SU-DHL-6 (cell line): ENCODE data around the gene MIPEP.

ENCODE experiments used
- H2AFZ ChIP-seq: fragments of 200-600 bp; sonication (generic); 2 replicates; pipeline ENCODE4 v1.6.1; 2014; ENCODE audit warnings: low read depth, mild to moderate bottlenecking, moderate library complexity, mixed read lengths, antibody characterized with exemption, low read length; ENCODE audit not compliant: severe bottlenecking
- H3F3A ChIP-seq: fragments of 200-600 bp; shearing (Covaris generic); 2 replicates; pipeline ENCODE4 v1.6.0; 2016; ENCODE audit warnings: antibody characterized with exemption, mild to moderate bottlenecking; ENCODE audit not compliant: insufficient read depth
- H3K27ac ChIP-seq: fragments of 200-600 bp; sonication (generic); 2 replicates; pipeline ENCODE4 v1.5.1; 2016; ENCODE audit warnings: low read depth, mild to moderate bottlenecking, low read length, moderate library complexity, mixed read lengths
- H3K27me3 ChIP-seq: fragments of 200-600 bp; sonication (generic), shearing (Covaris generic); 2 replicates; pipeline ENCODE4 v1.6.0; 2014; ENCODE audit warnings: mild to moderate bottlenecking, low read length
- H3K36me3 ChIP-seq: fragments of 200-600 bp; sonication (generic); 2 replicates; pipeline ENCODE4 v1.6.1; 2014; ENCODE audit warnings: mild to moderate bottlenecking, low read length, mixed read lengths
- H3K4me2 ChIP-seq: fragments of 300-600, 200-600 bp; shearing (Covaris generic), sonication (generic); 2 replicates; pipeline ENCODE4 v1.6.0; 2014; ENCODE audit warnings: low read length, low read depth, mild to moderate bottlenecking; ENCODE audit not compliant: poor library complexity, severe bottlenecking
- H3K4me3 ChIP-seq: fragments of 200-600 bp; sonication (generic); 2 replicates; pipeline ENCODE4 v1.5.1; 2014; ENCODE audit warnings: antibody characterized with exemption, low read length, mild to moderate bottlenecking, mixed read lengths; ENCODE audit not compliant: insufficient read depth, poor library complexity, severe bottlenecking
- H3K79me2 ChIP-seq: fragments of 200-600 bp; sonication (generic); 2 replicates; pipeline ENCODE4 v1.6.1; 2014; ENCODE audit warnings: mild to moderate bottlenecking, low read length, moderate library complexity; ENCODE audit not compliant: insufficient read depth
- H3K9ac ChIP-seq: fragments of 200-600 bp; sonication (generic); 2 replicates; pipeline ENCODE4 v1.7.0; 2014; ENCODE audit warnings: mild to moderate bottlenecking, low read length
- H3K9me2 ChIP-seq: fragments of 200-600 bp; sonication (generic); replicated peaks from 2 replicates; pipeline ENCODE4 v1.6.1; 2014; ENCODE audit warnings: low read length; ENCODE audit not compliant: insufficient read depth
- H3K9me3 ChIP-seq: fragments of 200-600 bp; sonication (generic); 2 replicates; pipeline ENCODE4 v1.6.1; 2014; ENCODE audit warnings: low read length, mixed read lengths; ENCODE audit not compliant: insufficient read depth
- H4K20me1 ChIP-seq: fragments of 200-600 bp; sonication (generic); 2 replicates; pipeline ENCODE4 v1.6.1; 2014; ENCODE audit warnings: low read depth, mild to moderate bottlenecking, antibody characterized with exemption, low read length, moderate library complexity, mixed read lengths
- EZH2phosphoT487 ChIP-seq: fragments of 200-600 bp; sonication (generic), shearing (Covaris generic); conservative IDR thresholded peaks from 2 replicates; pipeline ENCODE4 v1.6.1; 2018; ENCODE audit warnings: mild to moderate bottlenecking, antibody characterized with exemption, low read length, moderate library complexity, mixed read lengths
- TF ChIP-seq, protein P1 (sequence below): fragments of 200-600 bp; sonication (generic); IDR thresholded peaks from one replicate; pipeline ENCODE4 v1.5.1; 2017; ENCODE audit warnings: antibody characterized with exemption, mild to moderate bottlenecking, low read length, moderate library complexity; ENCODE audit not compliant: insufficient read depth, poor library complexity, severe bottlenecking

The MIPEP gene

DNA sequence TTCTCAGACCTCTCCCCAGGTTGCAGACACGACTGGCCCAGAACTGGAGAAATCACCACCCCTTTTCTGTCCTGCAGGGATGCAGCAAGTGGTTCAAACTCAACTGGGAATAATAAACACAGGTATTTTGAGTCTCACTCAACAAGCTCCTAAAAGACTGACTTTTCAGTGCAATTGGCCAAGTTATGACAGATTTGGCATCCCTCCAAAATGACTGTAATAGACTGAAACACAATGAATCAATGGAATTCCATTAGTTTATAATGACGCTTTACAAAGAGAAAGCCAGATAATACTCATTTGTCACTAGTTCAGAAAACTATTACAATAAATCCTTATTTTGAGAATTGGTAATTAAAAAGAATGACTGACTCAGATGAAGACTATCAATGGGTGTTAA is 38.1 kb downstream of the MIPEP start:
- 0 out of 2 replicates have a peak, but pooled peaks cover 3% of the 10 kb centered on the region for H3F3A ChIP-seq
- no peak for TF ChIP-seq EZH2phosphoT487
- TF ChIP-seq, protein P1, sequence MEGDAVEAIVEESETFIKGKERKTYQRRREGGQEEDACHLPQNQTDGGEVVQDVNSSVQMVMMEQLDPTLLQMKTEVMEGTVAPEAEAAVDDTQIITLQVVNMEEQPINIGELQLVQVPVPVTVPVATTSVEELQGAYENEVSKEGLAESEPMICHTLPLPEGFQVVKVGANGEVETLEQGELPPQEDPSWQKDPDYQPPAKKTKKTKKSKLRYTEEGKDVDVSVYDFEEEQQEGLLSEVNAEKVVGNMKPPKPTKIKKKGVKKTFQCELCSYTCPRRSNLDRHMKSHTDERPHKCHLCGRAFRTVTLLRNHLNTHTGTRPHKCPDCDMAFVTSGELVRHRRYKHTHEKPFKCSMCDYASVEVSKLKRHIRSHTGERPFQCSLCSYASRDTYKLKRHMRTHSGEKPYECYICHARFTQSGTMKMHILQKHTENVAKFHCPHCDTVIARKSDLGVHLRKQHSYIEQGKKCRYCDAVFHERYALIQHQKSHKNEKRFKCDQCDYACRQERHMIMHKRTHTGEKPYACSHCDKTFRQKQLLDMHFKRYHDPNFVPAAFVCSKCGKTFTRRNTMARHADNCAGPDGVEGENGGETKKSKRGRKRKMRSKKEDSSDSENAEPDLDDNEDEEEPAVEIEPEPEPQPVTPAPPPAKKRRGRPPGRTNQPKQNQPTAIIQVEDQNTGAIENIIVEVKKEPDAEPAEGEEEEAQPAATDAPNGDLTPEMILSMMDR, result no peak
- H3K9me2 ChIP-seq, result no peaks in the 10 kb centered on the region
- 0 out of 2 replicates have a peak, but pooled peaks cover 1% of the 10 kb centered on the region for H4K20me1 ChIP-seq
- no peak overlapping the region for H3K27ac ChIP-seq
- no peak overlapping the region for H3K9ac ChIP-seq
- H2AFZ ChIP-seq, result no peak overlapping the region
- H3K9me3 ChIP-seq, result no peaks in the 10 kb centered on the region
- no peaks in the 10 kb centered on the region for H3K27me3 ChIP-seq
- H3K4me3 ChIP-seq, result no peak overlapping the region
- H3K36me3 ChIP-seq, result no peaks in the 10 kb centered on the region
- no peaks in the 10 kb centered on the region for H3K79me2 ChIP-seq
- H3K4me2 ChIP-seq, result no peak overlapping the region

DNA sequence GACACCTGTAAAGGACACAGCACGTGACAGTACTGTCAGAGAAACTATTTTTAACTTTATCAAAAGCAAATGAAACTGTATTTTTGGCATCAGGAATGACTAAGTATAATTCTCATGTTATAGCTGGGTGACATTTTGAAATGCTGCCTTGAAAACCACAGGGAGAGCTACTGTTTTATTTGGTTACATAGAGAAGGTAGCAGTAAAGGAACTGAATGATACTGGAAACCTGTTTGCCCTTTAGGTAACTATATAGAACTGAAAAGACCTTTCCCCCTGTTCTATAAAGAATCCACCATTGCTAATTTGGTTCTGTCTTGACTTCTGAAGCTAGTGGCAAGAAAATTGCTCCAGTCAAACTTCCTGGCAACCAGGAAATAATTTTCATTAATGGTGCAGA is 39.1 kb downstream of the MIPEP start:
- Histone ChIP-seq H3K9me3 (no peaks in the 10 kb centered on the region), H4K20me1 (0 out of 2 replicates have a peak, but pooled peaks cover 3% of the 10 kb centered on the region), H3K36me3 (no peaks in the 10 kb centered on the region), H3K4me3 (no peak overlapping the region), H3F3A (0 out of 2 replicates have a peak, but pooled peaks cover under 1% of the 10 kb centered on the region), H3K79me2 (no peaks in the 10 kb centered on the region), H2AFZ (no peak overlapping the region), H3K9me2 (no peaks in the 10 kb centered on the region), H3K27me3 (no peaks in the 10 kb centered on the region), H3K4me2 (no peak overlapping the region), H3K9ac (no peak overlapping the region), H3K27ac (no peak overlapping the region)
- TF ChIP-seq, protein P1, result no peak
- TF ChIP-seq EZH2phosphoT487, result no peak

DNA sequence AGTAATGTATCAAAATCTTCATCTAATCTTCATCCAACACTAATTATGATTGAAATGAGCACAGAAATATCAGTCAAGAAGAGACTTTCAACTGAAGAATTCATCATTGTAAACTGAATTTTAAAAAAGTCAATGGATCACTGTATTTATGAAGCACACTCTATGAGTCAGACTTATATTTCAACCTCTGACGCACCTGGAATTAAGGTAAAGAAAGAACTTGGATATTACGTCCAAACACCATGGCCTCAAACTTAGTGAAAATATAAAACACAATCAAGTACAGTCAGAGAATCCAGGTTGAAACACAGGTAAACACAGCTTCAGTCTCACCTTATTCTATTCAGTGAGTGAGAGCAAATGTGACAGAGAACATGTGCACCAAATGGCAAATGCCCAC is 39.5 kb downstream of the MIPEP start:
- Histone ChIP-seq H3K79me2 (no peaks in the 10 kb centered on the region), H3K4me2 (no peak overlapping the region), H3K9me2 (no peaks in the 10 kb centered on the region), H3F3A (no peaks in the 10 kb centered on the region), H2AFZ (no peak overlapping the region), H3K4me3 (no peak overlapping the region), H3K36me3 (no peaks in the 10 kb centered on the region), H3K9me3 (no peaks in the 10 kb centered on the region), H3K27me3 (no peaks in the 10 kb centered on the region), H3K27ac (no peak overlapping the region), H4K20me1 (0 out of 2 replicates have a peak, but pooled peaks cover 3% of the 10 kb centered on the region), H3K9ac (no peak overlapping the region)
- TF ChIP-seq EZH2phosphoT487, result no peak
- TF ChIP-seq, protein P1, result no peak
